Measurements from ENCODE around the gene PTH1R.

Gene PTH1R

GRCh38 chr3:46939578-46940445, 62.3 kb downstream of the PTH1R start:
- DNase-seq = no peak
- peak overlapping the region; percentile 94 for H3K27ac Mint-ChIP-seq
- peaks cover 4% of the 10 kb centered on the region for H3K27me3 Mint-ChIP-seq (ENCODE audit: low read depth, poor library complexity)
- H3K4me3 Mint-ChIP-seq = no peak overlapping the region
- H3K9me3 Mint-ChIP-seq = no peaks in the 10 kb centered on the region
- H3K36me3 Mint-ChIP-seq (ENCODE audit: low read depth) = peaks cover 29% of the 10 kb centered on the region
- peaks cover 54% of the 10 kb centered on the region for H3K4me1 Mint-ChIP-seq
- no peak for TF ChIP-seq CTCF (IDR thresholded peaks at IDR 0.05)

- no peaks in the 10 kb centered on the region for H3K9me3 Mint-ChIP-seq
- peaks cover 56% of the 10 kb centered on the region for H3K4me1 Mint-ChIP-seq
- no peak for DNase-seq
- no peak overlapping the region for H3K4me3 Mint-ChIP-seq
- peaks cover 40% of the 10 kb centered on the region for H3K36me3 Mint-ChIP-seq (ENCODE audit: low read depth)
- H3K27ac Mint-ChIP-seq = peak overlapping the region; percentile 34
- no peaks in the 10 kb centered on the region for H3K27me3 Mint-ChIP-seq (ENCODE audit: low read depth, poor library complexity)
- no peak for TF ChIP-seq CTCF (IDR thresholded peaks at IDR 0.05)
Measured at GRCh38 chr3:46942076-46942475, 64.6 kb downstream of the PTH1R start.

GRCh38 chr3:46942481-46943236, 65.1 kb downstream of the PTH1R start:
- no peak for DNase-seq
- Mint-ChIP-seq H3K27ac (peak overlapping the region; percentile 34), H3K36me3 (ENCODE audit: low read depth) (peaks cover 39% of the 10 kb centered on the region), H3K4me1 (peaks cover 60% of the 10 kb centered on the region), H3K27me3 (ENCODE audit: low read depth, poor library complexity) (no peaks in the 10 kb centered on the region), H3K9me3 (no peaks in the 10 kb centered on the region), H3K4me3 (no peak overlapping the region)
- TF ChIP-seq CTCF (IDR thresholded peaks at IDR 0.05) = no peak

GRCh38 chr3:46943237-46944187, 66.0 kb downstream of the PTH1R start:
- Mint-ChIP-seq H3K4me3 (no peak overlapping the region), H3K36me3 (ENCODE audit: low read depth) (peaks cover 36% of the 10 kb centered on the region), H3K4me1 (peaks cover 66% of the 10 kb centered on the region), H3K27me3 (ENCODE audit: low read depth, poor library complexity) (no peaks in the 10 kb centered on the region), H3K9me3 (no peaks in the 10 kb centered on the region), H3K27ac (no peak overlapping the region)
- no peak for TF ChIP-seq CTCF (IDR thresholded peaks at IDR 0.05)
- DNase-seq = no peak

- H3K9me3 Mint-ChIP-seq = no peaks in the 10 kb centered on the region
- H3K4me3 Mint-ChIP-seq = no peak overlapping the region
- H3K27ac Mint-ChIP-seq = no peak overlapping the region
- TF ChIP-seq CTCF (IDR thresholded peaks at IDR 0.05) = no peak
- H3K4me1 Mint-ChIP-seq = peaks cover 73% of the 10 kb centered on the region
- DNase-seq = no peak
- H3K36me3 Mint-ChIP-seq (ENCODE audit: low read depth) = peaks cover 31% of the 10 kb centered on the region
- no peaks in the 10 kb centered on the region for H3K27me3 Mint-ChIP-seq (ENCODE audit: low read depth, poor library complexity)
Measured at GRCh38 chr3:46944191-46944590, 66.7 kb downstream of the PTH1R start.
